ENCODE measurements around the gene GMEB2. TPM values are rescaled to one million over a fixed set of nuclear protein-coding genes. Genes with fewer than 3 reads are reported as not detected.
"Not testable (repeated sequence)": the region's sequence is repeated elsewhere in the genome, so short reads cannot be mapped to it uniquely, and the experiment has no call there.

The GMEB2 gene
- total and polyA plus RNA-seq, 8 donors: 4.1 to 10.4 (median 6.1) TPM

DNA sequence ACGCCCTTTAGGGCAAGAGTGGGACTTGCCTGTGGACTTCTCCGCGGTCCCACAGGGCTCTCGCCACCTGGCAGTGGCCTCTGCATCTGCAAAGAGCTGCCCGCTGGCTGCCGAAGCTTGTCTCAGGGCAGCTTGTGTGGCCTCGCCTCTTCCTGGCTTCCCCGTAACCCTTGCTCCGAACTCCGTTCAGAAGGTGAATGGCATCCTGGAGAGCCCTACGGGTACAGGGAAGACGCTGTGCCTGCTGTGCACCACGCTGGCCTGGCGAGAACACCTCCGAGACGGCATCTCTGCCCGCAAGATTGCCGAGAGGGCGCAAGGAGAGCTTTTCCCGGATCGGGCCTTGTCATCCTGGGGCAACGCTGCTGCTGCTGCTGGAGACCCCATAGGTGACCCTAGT is 34.2 kb upstream of the GMEB2 start:
- peaks cover 3 to 14% (median 4%) of the 10 kb centered on the region in 3 donors for H3K4me1 ChIP-seq
- DNase-seq (peak in 2 of 6 donors; percentile 18 to 34), ATAC-seq (no peak), FAIRE-seq (no peak)
- H3K4me3 ChIP-seq: no peak overlapping the region
- WGBS, 2 donors: 94 to 97% methylated on average over 22 of the region's 22 CpGs
- H3K27me3 ChIP-seq: no peaks in the 10 kb centered on the region
- H3K36me3 ChIP-seq: peaks cover 0 to 3% (median 3%) of the 10 kb centered on the region in 3 donors
- no peaks in the 10 kb centered on the region for H3K9me3 ChIP-seq
- no peak overlapping the region for H3K27ac ChIP-seq
- TF ChIP-seq CTCF (IDR thresholded peaks at IDR 0.05): no peak
- intact Hi-C loops (cut with DNase I): no loop called here

- no peak overlapping the region for H3K27ac ChIP-seq
- intact Hi-C loops (cut with DNase I): no loop called here
- peaks cover 0 to 3% (median 0%) of the 10 kb centered on the region in 3 donors for H3K36me3 ChIP-seq
- 77 to 78% methylated on average over 8 of the region's 8 CpGs for WGBS, 2 donors
- FAIRE-seq (no peak), DNase-seq (peak in 1 of 6 donors; percentile 24), ATAC-seq (no peak)
- H3K4me3 ChIP-seq: no peak overlapping the region
- H3K27me3 ChIP-seq: no peaks in the 10 kb centered on the region
- no peaks in the 10 kb centered on the region for H3K9me3 ChIP-seq
- H3K4me1 ChIP-seq: peaks cover 3 to 14% (median 4%) of the 10 kb centered on the region in 3 donors
- TF ChIP-seq CTCF (IDR thresholded peaks at IDR 0.05): no peak
Measured at GRCh38 chr20:63660622-63661021, 33.7 kb upstream of the GMEB2 start.

DNA sequence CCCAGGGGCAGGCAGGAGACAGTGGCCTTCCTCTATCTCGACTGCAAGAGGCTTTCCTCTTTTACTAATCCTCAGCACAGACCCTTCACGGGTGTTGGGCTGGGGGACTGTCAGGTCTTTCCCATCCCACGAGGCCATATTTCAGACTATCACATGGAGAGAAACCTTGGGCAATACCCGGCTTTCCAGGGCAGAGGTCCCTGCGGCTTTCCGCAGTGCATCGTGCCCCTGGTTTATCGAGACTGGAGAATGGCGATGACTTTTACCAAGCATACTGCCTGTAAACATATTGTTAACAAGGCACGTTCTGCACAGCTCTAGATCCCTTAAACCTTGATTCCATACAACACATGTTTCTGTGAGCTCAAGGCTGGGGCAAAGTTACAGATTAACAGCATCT is 33.3 kb upstream of the GMEB2 start:
- H3K27me3 ChIP-seq; H3K4me3 ChIP-seq; H3K27ac ChIP-seq; intact Hi-C loops (cut with DNase I); DNase-seq; ATAC-seq; H3K9me3 ChIP-seq; H3K36me3 ChIP-seq; FAIRE-seq: not testable (repeated sequence)
- H3K4me1 ChIP-seq: peaks cover 3 to 14% (median 4%) of the 10 kb centered on the region in 3 donors
- 78 to 80% methylated on average over 10 of the region's 10 CpGs for WGBS, 2 donors

- intact Hi-C loops (cut with DNase I): no loop called here
- Histone ChIP-seq H3K4me1 (peaks cover 3 to 14% (median 4%) of the 10 kb centered on the region in 3 donors), H3K9me3 (no peaks in the 10 kb centered on the region), H3K27me3 (no peaks in the 10 kb centered on the region), H3K4me3 (peak overlapping the region in 3 of 4 donors; percentile 66 to 76 (median 66)), H3K27ac (no peak overlapping the region), H3K36me3 (peaks cover 0 to 3% (median 0%) of the 10 kb centered on the region in 3 donors)
- FAIRE-seq (no peak), DNase-seq (peak in 1 of 6 donors; percentile 50), ATAC-seq (no peak)
- no peak for TF ChIP-seq CTCF (IDR thresholded peaks at IDR 0.05)
- WGBS, 2 donors: 40 to 45% methylated on average over 13 of the region's 13 CpGs
Measured at GRCh38 chr20:63659370-63659769, 32.5 kb upstream of the GMEB2 start.

DNA sequence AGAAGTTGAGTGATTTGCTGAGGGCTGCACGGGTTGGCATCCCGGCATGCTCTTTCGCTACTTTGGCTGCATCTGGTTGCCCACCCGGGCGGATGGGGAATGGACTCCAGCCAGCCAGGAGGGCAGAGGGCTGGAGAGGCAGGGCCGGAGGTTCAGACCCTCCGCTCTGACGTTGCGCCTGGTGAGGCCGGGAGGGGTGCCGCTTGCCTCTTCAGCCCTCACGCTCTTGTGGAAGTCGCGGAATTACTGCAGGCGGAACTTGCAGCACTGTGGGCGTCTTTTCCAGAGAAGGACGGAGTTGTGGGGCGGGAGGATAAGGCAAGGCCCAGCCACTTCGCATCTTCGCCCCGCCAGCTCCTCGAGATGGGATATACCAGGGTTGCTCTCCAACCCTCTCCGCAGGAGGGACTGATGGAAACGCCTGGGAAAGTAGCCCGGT is 31.9 kb upstream of the GMEB2 start:
- ATAC-seq (peak; percentile 3 to 40 (median 9)), FAIRE-seq (no peak), DNase-seq (peak in 1 of 6 donors; percentile 71)
- H3K36me3 ChIP-seq: peaks cover 0 to 3% (median 0%) of the 10 kb centered on the region in 3 donors
- H3K27ac ChIP-seq: peak overlapping the region; percentile 58 to 77 (median 69)
- intact Hi-C loops (cut with DNase I): no loop called here
- 2 to 4% methylated on average over 25 of the region's 25 CpGs for WGBS, 2 donors
- no peak for TF ChIP-seq CTCF (IDR thresholded peaks at IDR 0.05)
- no peaks in the 10 kb centered on the region for H3K9me3 ChIP-seq
- peak overlapping the region; percentile 59 to 76 (median 66) for H3K4me3 ChIP-seq
- no peaks in the 10 kb centered on the region for H3K27me3 ChIP-seq
- peaks cover 3 to 14% (median 4%) of the 10 kb centered on the region in 3 donors for H3K4me1 ChIP-seq
